HG02981 (cell line): ENCODE data around the gene OR5AP2.
"Not testable (repeated sequence)": the region's sequence is repeated elsewhere in the genome, so short reads cannot be mapped to it uniquely, and the experiment has no call there.

Experiments
- ATAC-seq: cut with Tn5 transposase; IDR thresholded peaks from one replicate; pipeline ENCODE4 v1.9.1; 2021; ENCODE audit warnings: mild to moderate bottlenecking, moderate library complexity; ENCODE audit not compliant: unreplicated experiment

The OR5AP2 gene

DNA sequence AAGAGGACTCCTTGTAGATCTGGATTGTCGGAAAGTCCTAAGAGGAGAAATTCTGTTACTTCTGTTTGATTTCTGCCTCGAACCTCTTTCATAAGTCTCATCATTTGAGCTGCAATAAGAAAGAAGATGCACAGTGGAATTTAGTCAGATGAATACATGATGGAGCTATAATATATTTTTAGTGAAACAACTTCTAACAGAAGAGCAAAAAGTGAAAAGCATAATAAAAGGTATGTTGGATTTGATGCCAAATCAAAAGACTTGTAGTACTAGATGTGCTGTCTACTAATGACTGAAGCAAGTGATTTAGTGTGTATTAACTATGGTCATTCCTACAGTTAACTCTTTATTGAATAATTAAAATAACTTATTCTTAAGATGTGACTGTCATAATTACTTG lies at the start of gene OR5AP2:
TSS of gene OR5AP2 (minus strand) at position 101 of the 400 bp plus-strand sequence. CDS start at position 101, 0 bp downstream.
- ATAC-seq = no peak

DNA sequence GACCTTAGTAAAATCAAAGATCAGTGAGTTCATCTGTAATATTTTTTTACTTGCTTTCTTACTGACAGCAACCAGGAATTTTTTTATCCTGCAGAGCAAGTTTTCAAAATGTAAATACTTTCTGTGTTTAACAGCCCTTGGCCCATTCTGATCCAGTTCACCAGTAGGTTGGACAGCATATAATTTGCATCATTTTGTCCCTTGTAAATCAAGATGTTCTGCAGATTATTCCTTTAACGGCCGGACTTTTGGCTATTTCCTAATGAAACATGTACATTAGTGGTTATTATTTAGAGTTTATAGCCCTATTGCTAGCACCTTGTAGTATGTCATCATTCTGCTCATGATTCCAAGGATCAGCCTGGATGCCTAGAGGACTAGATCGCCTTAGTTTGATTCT lies 48.9 kb upstream of the OR5AP2 start:
- not testable (repeated sequence) for ATAC-seq

DNA sequence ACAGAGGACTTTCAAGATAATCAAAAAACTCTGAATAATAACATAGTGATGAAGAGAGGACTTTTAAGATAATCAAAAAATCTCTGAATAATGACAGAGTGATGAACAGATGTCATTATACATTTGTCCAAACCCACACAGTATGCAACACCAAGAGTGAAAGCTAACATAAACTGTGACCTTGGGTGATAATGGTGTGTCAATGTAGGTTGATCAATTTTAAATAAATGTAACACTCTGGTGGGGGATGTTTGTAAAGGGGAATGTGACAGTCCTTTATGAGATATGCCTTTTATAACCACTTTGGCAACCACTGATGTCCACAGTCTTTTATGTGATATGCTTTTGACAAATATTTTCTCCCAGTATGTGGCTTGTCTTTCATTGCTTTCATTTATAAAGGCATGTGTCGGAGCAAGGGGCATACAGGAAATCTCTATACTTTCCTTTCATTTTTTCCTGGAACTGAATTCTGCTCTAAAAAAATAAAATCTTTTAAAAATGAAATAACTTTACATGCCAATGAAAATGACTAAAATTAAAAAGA lies 46.4 kb upstream of the OR5AP2 start:
- no peak for ATAC-seq

DNA sequence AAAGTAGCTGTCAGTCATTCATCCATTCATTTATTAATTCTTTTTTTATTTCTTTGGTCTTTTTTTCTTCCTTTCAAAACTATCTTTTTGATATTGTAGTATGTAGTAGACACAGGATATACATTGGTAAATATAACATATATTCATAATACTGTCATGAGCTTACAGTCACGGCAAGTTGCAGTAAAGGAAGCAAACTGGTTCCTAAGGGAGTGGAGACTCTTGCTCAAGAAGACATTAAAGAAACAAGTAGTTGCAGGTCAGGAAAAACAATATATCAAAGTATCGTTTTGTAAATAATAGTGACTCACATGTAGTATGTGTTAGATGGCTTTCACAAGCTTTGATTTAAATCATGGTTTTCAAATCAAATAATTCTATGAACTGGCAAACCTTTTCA lies 28.7 kb upstream of the OR5AP2 start:
- ATAC-seq = no peak

DNA sequence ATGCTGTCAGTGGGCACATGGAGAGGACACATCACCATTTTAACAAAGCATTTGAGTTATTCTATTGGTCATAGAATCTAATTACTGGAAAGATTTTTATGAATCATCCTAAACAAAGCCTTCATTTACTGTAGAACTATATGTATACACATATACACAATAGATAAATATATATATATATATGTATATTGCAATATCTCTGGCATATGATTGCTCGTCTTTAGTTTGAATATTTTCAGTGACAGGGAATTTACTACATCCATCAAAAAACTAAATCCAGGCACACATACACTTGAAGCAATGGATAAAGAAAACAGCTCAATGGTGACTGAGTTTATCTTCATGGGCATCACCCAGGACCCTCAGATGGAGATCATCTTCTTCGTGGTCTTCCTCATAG lies 21.1 kb upstream of the OR5AP2 start, which contains the start of gene OR5AR1:
TSS of gene OR5AR1 (plus strand) at position 301 of the 400 bp plus-strand sequence. CDS start at position 301, 0 bp downstream.
- no peak for ATAC-seq

DNA sequence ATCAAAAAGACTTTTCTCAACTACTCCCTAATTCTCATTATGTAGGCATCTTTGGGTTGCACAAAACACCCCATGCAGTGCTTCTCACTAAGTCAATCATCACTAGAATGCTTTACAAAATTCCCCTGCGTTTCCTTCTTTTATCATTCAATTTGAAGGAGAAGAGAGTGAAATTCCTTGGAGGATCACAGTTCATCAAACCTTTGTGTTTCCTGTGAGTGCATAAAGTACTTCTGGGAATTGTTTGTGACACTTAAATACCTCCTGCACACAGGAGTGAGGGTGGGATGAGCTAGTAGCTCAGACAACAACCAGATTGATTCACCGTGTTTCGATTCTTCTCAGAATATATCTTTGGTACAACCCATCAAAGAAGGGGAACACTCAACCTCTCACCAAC lies 17.5 kb upstream of the OR5AP2 start:
- ATAC-seq = no peak

DNA sequence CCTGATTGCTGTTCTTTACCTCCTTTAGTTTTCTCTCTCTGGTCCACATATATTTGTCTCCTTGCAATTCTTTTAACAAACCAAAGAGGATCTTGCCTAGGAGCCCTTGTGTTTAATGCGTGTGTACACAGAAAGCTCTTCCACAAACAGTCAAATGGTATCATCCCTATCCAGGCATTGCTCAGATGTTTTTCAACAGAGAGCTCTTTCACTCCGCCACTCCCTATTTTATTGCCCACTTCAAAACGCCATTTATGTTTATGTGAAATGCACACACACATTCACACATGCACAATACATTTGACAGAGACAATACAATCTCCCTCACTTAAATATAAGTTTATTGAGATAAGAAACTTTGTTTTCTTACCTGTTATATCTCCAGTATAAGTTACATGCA lies 4.7 kb downstream of the OR5AP2 start:
- no peak for ATAC-seq

DNA sequence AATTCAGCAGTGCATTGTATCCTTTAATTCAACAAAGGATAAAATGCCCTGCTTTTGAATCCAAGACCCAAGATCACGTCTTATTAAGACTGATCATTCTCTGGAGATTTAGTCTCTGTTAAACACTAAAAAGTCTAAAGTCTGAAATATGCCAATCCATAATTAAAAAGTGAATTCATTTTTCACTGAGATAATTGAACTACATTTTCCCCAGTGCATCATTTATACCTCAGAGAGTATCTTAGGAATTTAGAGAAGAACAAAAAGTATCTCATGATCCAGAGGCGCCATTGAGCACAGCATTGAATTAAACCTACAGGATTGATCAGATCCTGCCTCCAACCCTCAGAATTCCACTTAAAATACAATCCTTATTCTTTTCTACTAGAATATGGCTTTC lies 5.4 kb downstream of the OR5AP2 start:
- no peak for ATAC-seq

DNA sequence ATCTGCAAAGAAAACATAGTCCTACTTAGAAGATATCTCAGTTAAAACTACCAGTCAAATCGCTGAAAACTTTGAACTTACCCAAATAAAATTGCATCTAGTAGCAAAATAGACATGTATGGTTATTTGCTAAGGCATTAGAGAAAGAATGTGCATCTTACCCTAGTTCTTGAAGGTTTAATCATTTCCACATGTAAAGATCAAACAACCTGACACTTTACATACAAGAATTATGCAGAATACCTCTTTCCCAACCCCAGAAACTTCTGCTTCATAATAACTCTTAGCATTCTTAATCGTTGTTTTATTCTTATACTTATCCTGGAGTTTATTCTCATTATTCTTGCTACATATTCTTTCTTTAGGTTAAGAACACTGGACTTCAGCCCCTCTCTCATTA lies 9.9 kb downstream of the OR5AP2 start:
- ATAC-seq = no peak

DNA sequence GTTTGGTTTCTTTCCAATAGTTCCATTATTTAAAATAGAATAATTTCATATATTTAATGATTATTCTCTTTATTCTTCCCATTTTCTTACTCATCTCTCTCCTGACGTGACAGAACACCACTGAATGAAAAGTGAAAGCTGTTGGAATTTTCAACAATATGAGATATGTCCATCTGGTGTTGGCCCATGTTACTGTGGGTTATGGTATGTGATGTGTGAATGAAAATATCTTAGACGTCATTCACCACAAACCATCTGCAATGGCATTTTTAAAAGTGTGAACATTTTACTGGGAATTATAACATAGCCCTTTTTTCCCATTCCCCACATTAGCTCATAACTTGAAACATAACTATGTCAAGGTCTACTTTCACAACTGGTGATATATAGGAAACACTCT lies 16.3 kb downstream of the OR5AP2 start:
- ATAC-seq = no peak

DNA sequence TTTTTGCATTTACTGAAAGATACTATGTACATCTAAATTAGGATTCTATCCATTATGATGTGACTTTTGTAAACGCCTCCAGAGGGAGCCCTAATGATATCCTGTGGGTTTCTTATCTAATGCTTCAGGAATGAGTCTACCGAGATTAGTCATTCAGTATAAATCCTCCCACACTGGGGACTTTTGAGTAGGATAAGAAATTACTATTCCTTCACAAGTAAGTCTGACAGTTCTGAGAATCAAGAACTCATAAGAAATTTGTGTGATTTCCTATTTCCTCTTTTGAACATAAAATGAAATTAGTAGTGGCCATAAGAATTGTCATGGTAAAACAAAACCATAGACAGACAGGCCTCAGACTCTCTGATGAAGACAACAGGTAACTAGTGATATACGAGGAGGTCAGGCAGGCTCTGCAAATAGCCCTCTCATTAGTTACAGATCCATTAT lies 17.6 kb downstream of the OR5AP2 start:
- peak; percentile 59 for ATAC-seq

DNA sequence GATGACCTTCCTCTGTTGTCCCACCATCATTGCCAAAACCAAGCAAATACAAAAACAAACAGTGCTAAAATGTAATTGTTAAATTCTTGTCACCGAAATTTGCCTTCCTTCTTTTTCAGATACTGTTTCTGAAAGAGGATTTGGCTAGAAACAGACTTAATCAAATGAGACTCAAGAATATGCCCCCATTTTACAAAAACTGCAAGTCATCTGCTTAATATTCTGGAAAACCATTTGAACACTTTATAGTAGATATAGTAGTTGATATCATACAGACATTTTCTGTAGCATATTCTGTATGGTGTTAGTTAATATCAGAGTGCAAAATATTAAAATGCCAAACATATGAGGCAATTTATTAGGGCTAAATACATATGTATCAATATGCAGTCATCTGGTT lies 31.1 kb downstream of the OR5AP2 start:
- no peak for ATAC-seq

DNA sequence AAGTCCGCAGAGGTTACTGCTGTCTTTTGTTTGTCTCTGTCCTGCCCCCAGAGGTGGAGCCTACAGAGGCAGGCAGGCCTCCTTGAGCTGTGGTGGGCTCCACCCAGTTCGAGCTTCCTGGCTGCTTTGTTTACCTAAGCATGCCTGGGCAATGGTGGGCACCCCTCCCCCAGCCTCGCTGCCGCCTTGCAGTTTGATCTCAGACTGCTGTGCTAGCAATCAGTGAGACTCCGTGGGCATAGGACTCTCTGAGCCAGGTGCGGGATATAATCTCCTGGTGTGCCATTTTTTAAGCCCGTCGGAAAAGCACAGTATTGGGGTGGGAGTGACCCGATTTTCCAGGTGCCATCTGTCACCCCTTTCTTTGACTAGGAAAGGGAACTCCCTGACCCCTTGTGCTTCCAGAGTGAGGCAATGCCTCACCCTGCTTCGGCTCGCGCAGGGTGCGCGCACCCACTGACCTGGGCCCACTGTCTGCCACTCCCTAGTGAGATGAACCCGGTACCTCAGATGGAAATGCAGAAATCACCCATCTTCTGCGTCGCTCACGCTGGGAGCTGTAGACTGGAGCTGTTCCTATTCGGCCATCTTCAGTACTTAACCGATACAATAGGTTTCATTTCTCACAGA lies 50.0 kb downstream of the OR5AP2 start:
- ATAC-seq = not testable (repeated sequence)
